HG03378 (cell line): ENCODE results near the gene RYR2.
"Not testable (repeated sequence)": the region's sequence is repeated elsewhere in the genome, so short reads cannot be mapped to it uniquely, and the experiment has no call there.

ENCODE experiments used
- ATAC-seq: cut with Tn5 transposase; IDR thresholded peaks from one replicate; pipeline ENCODE4 v1.9.1; 2021; ENCODE audit warnings: mild to moderate bottlenecking, moderate library complexity; ENCODE audit not compliant: unreplicated experiment

The RYR2 gene

DNA sequence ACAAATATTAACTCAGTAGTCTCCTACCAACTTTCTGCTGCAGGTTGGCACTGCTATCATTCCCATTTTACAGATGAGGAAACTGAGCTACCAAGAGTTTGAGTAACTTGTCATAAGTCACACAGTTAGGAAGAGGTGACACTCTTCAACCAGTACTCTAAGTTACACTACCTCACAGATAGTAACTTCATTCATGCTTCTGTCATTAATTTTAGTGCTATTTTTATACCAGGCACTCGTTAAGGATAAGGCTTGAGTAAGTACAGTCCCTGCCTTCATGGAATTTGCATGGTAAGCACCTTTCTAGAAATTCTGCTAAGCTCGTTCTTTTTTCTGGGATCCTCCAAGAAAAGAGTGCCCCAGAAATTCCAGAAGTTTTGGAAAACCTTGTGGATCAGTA lies 770.1 kb downstream of the RYR2 start:
- ATAC-seq = no peak

- ATAC-seq = no peak
Observed at GRCh38 chr1:237814319-237814924, 772.4 kb downstream of the RYR2 start.

GRCh38 chr1:237817277-237817676 lies 775.3 kb downstream of the RYR2 start:
- no peak for ATAC-seq

- ATAC-seq = not testable (repeated sequence)
Observed at GRCh38 chr1:237820634-237821033, 778.6 kb downstream of the RYR2 start.

DNA sequence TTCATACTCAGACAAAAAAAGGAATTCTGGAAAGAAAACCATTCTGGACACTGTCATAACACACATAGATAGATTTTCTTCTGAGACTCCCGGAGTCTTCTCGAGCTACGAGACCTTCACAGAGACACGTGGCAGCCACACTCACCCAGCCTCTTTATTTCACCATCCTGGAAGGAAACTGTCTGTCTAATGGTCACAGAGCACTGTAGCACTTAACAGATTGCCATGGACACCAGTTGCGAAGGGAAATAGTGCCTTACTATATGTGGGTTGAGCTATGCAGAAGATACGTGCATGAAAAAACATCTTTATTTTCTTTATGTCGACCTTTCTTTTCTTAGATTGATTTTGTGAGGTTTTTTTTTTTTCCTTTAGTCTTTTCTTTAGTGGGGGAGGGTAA lies 790.9 kb downstream of the RYR2 start:
- ATAC-seq = no peak

DNA sequence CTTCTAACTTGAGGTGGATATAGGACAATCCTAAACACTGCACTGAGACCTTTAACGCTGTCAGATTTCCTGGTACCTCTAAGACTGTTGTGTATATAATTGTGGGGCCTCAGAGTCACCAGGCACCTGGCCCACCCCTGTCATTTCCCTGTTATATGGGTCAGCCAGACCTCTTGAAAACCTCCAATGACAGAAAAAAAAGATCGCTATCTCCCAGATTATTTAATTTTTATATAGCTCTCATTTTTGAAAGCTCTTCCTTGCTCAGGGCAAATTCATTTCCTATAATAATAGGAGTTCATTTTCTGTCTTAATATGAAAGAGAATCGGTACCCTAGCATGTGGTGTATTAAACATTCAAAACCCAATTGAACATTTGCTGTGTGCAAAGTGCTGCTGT lies 792.1 kb downstream of the RYR2 start:
- no peak for ATAC-seq

- no peak for ATAC-seq
Observed at GRCh38 chr1:237834461-237834860, 792.5 kb downstream of the RYR2 start.

DNA sequence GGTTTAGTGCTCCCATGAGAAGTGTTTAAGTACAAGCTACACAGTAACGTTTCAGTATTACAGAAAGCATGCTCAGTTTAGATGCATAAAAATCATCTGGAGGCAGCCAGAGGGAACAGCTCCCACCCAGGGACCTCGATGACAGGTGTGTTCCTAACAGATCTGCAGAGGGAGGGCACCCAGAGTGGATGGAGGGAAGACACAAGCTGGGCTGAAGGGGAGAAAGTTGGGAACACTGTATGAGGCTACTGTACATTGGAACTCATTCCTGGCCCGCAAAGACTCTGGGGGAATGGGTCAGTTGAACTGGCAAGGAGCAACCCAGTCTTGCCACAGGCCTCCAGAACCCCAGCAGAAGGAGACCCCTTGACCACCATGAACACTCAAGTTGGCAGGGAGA lies 796.3 kb downstream of the RYR2 start:
- no peak for ATAC-seq

DNA sequence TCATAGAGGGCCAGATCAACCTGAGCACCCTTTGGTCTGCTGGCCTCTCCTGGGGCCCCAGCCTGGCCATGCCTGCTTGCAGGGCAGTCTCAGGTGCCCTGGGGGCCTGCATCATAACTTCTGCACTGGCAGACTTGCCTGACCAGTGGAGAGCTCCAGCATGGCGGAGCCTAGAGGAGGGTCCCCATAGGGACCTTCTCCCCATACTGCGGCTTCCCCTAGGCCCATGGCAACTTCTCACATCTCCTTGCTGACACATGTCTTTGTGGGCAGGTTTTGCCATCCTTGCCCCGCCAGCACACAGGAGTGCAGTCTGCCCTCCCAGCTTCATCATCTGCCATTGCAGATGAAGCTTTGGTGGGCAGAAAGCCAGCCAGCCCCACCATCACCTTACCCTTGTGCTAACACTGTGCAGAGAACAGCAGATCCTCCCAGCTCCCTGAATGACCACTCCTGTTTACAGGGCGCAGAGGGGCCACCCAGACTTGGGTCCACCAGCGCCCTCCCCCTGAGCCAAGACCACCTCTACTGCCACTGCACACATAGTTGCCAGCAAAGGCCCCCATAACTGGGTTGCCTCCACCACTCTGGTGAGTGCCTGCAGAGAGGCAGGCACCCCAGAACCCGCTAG lies 797.0 kb downstream of the RYR2 start:
- no peak for ATAC-seq

DNA sequence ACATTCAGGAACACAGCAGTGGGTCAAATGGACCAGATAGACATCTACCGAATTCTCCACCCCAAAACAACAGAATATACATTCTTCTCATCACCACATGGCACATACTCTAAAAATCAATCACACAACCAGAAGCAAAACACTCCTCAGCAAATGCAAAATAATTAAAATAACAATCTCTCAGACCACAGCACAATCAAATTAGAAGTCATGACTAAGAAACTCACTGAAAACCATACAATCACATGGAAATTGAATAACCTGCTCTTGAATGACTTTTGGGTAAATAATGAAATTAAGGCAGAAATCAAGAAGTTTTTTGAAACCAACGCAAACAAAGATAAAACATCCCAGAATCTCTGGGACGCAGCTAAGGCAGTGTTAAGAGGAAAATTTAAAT lies 799.5 kb downstream of the RYR2 start:
- ATAC-seq = no peak

DNA sequence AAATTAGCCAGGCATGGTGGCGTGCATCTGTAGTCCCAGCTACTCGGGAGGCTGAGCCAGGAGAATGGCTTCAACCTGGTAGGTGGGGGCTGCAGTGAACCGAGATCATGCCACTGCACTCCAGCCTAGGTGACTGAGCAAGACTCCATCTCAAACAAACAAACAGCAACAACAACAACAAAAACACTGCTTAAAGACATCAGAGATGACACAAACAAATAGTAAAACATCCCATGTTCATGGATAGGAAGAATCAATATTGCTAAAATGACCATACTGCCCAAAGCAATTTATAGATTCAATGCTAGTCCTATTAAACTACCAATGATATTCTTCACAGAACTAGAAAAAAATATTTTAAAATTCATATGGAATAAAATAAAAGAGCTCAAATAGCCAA lies 801.5 kb downstream of the RYR2 start:
- not testable (repeated sequence) for ATAC-seq

DNA sequence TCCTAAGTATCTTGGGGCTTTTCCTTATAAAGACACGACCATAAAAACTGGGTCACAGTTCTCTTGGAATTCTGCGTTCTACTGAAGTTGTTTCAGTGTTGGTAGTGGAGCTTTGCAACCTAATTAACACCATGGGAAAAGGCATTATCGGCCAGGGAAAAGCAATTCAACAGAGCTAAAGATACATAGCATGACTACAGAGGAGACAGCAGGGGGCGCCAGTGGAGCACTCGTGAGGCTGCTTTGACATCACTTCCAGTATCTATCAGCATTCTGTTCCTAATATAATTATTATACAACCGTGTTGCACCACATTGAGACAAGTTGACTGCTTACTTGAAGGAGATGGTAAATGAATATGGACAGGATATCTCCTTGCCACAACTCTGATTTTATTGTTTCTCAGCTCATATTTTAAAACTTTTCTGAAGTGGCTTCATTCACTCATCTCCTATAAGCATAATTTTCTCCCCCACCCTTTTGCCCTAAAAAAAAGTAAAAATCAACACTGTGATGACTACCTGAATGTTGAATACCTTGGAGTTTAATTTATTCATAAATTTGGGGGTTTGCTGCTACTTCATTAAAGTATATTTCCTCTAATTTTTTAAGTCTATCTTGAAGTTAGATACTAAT lies 809.3 kb downstream of the RYR2 start:
- no peak for ATAC-seq

DNA sequence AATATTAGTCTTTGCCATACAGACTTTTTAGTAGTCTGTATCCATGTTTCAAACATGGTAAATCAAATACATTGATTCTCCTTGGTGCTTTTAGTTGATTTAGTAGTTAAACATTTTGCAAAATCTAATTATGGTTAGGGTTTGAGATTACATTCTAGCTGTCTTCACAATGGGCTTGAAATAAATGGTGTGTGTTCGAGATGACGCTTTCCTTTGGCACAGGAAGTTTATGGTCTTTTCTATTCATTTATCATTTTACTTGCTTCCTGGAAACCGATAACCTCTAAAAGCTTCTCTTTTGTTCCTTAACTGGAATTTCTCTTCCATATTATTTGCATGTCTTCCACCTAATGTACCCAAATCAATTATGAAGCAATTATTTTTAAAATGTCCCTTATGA lies 810.4 kb downstream of the RYR2 start:
- no peak for ATAC-seq

DNA sequence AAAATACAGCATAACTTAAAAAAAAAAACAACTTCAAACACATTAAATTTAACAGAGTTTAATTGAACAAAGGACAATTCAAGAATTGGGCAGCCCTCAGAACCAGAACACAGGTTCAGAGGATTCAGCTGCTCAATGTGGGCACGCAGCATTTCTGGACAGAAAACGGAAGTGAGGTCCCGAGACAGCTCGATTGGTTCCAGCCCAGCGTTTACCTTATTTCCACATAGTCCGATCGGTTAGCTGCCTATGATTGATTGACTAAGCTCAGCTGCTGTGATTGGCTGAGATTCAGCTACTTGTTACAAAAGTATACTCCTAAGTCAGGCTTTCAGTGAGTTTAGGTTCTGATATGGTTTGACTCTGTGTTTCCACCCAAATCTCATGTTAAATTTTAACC lies 815.5 kb downstream of the RYR2 start:
- ATAC-seq = no peak

- no peak for ATAC-seq
Observed at GRCh38 chr1:237858992-237859391, 817.0 kb downstream of the RYR2 start.

DNA sequence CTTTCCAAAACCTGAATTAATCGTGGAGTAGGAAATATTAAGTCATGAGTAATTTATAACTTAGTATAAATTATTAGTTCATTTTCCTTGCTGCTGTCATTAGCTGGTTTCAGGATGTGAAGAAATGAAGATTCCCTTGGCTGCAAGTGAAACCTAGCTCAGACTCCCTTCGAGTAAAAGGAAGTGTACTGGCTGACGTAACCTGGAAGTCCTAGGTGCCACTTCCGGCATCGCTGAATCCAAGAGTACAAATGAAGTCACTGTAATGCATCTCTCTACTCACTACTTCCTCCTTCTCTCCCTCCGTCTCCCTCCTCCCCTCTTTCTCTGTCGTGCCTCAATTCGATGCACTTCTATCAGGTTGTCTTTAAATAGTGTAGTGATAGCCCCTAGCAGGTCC lies 820.0 kb downstream of the RYR2 start:
- no peak for ATAC-seq

- no peak for ATAC-seq
Observed at GRCh38 chr1:237863234-237863633, 821.2 kb downstream of the RYR2 start.

DNA sequence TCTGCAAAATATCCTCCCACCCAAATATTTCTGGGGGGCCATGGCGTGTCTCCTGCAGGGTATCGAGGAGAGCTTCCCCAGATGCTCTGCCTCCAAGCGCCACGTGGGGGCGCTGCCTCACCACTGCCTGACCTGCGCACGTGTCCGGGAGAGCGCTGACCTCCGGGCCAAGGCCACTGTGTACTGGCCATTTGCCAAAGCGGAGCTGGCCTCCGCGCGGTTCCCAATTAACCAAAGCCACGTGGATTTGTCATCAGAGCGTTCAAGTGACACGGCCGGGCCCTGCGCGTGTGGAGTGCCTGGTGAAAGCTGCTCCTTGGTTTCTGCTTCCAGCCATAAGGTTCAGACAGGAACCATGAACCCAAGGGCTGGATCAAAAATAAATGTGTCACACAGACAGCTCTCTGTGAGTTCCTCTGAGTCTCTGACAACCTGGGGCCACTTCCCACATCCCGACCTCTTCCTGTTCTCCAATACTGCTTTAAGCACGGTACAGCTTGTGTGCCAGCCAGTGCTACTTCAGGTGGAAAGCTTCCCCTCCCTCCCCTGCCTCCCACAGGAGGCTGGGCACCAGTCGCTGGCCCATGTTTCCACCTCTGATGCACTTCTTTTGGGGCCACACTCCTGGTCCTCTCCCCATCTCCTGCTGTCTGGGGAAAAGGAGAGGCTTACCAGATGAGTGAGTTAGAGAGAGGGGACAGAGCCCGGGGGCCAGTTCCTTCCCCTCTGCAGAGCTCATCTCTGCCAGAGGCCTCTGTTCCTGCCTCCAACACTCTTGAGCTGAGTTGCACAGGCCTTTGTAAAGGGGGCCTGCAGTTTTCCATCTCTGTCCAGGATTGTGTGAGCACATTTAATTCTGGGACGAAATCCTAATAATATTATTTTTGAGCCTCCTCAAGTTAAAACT lies 822.6 kb downstream of the RYR2 start:
- peak; percentile 71 for ATAC-seq

- no peak for ATAC-seq
Observed at GRCh38 chr1:237867380-237867888, 825.5 kb downstream of the RYR2 start.

- ATAC-seq = no peak
Observed at GRCh38 chr1:237868817-237869600, 827.0 kb downstream of the RYR2 start.
